Bronchus fibroblast of lung (primary cell): Measurements from ENCODE around the gene C10orf105. TPM values are rescaled to one million over a fixed set of nuclear protein-coding genes. Genes with fewer than 3 reads are reported as not detected.

Experiments used
- total RNA-seq: library from RNA; depleted of rRNA; stranded (reverse); fragments of >200 nt; gene quantifications from 2 replicates; pipeline ENCODE4 v1.2.3, GENCODE V29; 2015

The C10orf105 gene
- not detected in 2 replicates for total RNA-seq

DNA sequence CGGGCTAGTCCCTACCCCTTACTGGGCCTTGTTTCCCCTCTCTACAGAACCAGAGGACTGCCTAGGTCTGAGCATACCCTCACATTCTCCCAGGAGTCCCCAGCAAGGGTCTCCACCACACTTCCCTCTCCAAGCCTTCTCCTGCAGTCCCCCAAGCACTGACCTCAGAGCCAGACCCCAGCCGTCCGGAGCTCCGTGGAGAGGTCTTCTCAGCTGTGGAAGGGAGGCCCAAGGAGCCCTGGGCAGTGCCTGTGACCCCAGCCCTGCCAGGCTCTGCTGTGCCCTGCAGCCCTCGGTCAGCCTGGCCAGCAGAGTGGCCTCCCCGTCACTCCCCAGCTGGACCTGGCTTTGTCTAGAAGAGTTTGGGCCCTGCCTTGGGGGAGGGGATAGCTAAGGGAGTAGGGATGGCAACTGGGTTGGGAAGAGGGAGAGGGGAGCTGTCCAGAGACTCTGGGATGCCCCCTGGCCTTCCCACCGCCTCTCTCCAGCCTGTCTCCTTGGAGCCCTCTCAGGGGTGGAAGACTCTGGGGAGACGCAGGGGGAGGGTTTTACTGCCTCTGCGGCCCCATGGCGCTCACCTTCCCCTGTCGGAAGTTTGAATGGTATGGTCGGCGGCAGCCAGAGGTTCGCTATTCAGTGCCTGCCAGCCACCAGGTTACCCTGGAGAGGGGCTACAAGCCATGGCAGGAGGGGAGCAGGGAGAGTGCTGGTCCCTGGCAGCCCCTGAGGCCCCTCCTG, at the start of gene C10orf105:
TSS of gene C10orf105 (minus strand) at position 315 of the 738 bp plus-strand sequence. CDS start 3,441 bp downstream, outside the sequence.

Other genes starting within 250 kb of the C10orf105 start
- 9.1 and 10.9 TPM in 2 replicates for gene VSIR, start 53.7 kb upstream of the C10orf105 start, total RNA-seq
- gene PSAP, start 131.5 kb upstream of the C10orf105 start, total RNA-seq, result 315 and 328 TPM in 2 replicates
- gene CHST3, start 244.6 kb upstream of the C10orf105 start, total RNA-seq, result 15.2 and 17.1 TPM in 2 replicates